Left ventricle myocardium inferior (tissue), 1 donor: ENCODE measurements around the gene BPIFA3. TPM values are rescaled to one million over a fixed set of nuclear protein-coding genes. Genes with fewer than 3 reads are reported as not detected.

ENCODE experiments used
- total RNA-seq: library from RNA; stranded (reverse); fragmentation: NEBNext Ultra II Directional; extraction: Animal tissue kit (Norgen Biotek cat#: 25700); gene quantifications from one replicate; pipeline ENCODE4 v1.2.1, GENCODE V29; 2021
- donor health status: DM: no; HTN: yes; CAD: no; lungs with severe emphysema.

Gene BPIFA3
- total RNA-seq, 1 donor from 2014 or later = not detected

Other genes starting within 250 kb of the BPIFA3 start
- gene SUN5, start 212.9 kb upstream of the BPIFA3 start, total RNA-seq = not detected
- not detected for gene BPIFB2, start 209.6 kb upstream of the BPIFA3 start, total RNA-seq
- gene BPIFB6, start 185.7 kb upstream of the BPIFA3 start, total RNA-seq = not detected
- not detected for gene BPIFB3, start 163.4 kb upstream of the BPIFA3 start, total RNA-seq
- gene BPIFB4, start 137.7 kb upstream of the BPIFA3 start, total RNA-seq = not detected
- gene BPIFA2, start 49.2 kb upstream of the BPIFA3 start, total RNA-seq = not detected
- gene BPIFA1, start 18.6 kb downstream of the BPIFA3 start, total RNA-seq = not detected
- gene BPIFB1, start 65.9 kb downstream of the BPIFA3 start, total RNA-seq = not detected
- gene CDK5RAP1, start 184.2 kb downstream of the BPIFA3 start, total RNA-seq = 19.9 TPM
- gene SNTA1, start 226.4 kb downstream of the BPIFA3 start, total RNA-seq = 202 TPM